Left ventricle myocardium superior (tissue), 1 donor: ENCODE data around the gene CDK5. TPM values are rescaled to one million over a fixed set of nuclear protein-coding genes. Genes with fewer than 3 reads are reported as not detected.
"Not testable (repeated sequence)": the region's sequence is repeated elsewhere in the genome, so short reads cannot be mapped to it uniquely, and the experiment has no call there.

Source experiments
- ATAC-seq: fragments of 200-7000 bp; cut with Tn5 transposase; one replicate; pipeline ENCODE4 v1.9.1; 2020; ENCODE audit warnings: mild to moderate bottlenecking, moderate library complexity
- DNase-seq: peaks from one replicate; pipeline ENCODE4 v3.0.0-alpha.2; 2020
- intact Hi-C: fragments of 100-400 bp; cut with micrococcal nuclease; formaldehyde crosslinking; loops from one replicate; pipeline ENCODE4 v1.11.0; 2022
- total RNA-seq: library from RNA; stranded (reverse); fragmentation: NEBNext Ultra II Directional; extraction: Animal tissue kit (Norgen Biotek cat#: 25700); gene quantifications from one replicate; pipeline ENCODE4 v1.2.1, GENCODE V29; 2021
- donor health status: DM: no; HTN: yes; CAD: no; lungs with severe emphysema.

Gene CDK5
- total RNA-seq, 1 donor from 2014 or later: 8.1 TPM

GRCh38 chr7:151011616-151012015, 46.1 kb downstream of the CDK5 start:
- ATAC-seq, DNase-seq, intact Hi-C loops: not testable (repeated sequence)

GRCh38 chr7:151011097-151011409, 46.6 kb downstream of the CDK5 start:
- intact Hi-C loops: no loop called here
- DNase-seq: no peak
- no peak for ATAC-seq

GRCh38 chr7:151010307-151011096, 47.2 kb downstream of the CDK5 start:
- intact Hi-C loops: no loop called here
- ATAC-seq (no peak), DNase-seq (no peak)

- no peak for DNase-seq
- intact Hi-C loops: no loop called here
- ATAC-seq: no peak
These were observed 47.7 kb downstream of the CDK5 start for GRCh38 chr7:151010037-151010306.

- ATAC-seq (no peak), DNase-seq (no peak)
- intact Hi-C loops: no loop called here
These were observed 48.2 kb downstream of the CDK5 start for GRCh38 chr7:151009327-151010036.

- ATAC-seq (peak; percentile 73), DNase-seq (peak; percentile 85)
- intact Hi-C loops: no loop called here
These were observed 49.0 kb downstream of the CDK5 start for GRCh38 chr7:151008511-151009323.

- peak; percentile 47 for ATAC-seq
- no peak for DNase-seq
- intact Hi-C loops: no loop called here
These were observed 49.6 kb downstream of the CDK5 start for GRCh38 chr7:151008143-151008510.

- intact Hi-C loops: no loop called here
- DNase-seq (peak; percentile 53), ATAC-seq (peak; percentile 51)
These were observed 50.2 kb downstream of the CDK5 start for GRCh38 chr7:151007469-151007898.

- DNase-seq: no peak
- no peak for ATAC-seq
- intact Hi-C loops: no loop called here
These were observed 51.0 kb downstream of the CDK5 start for GRCh38 chr7:151006590-151007300.

- intact Hi-C loops: no loop called here
- DNase-seq (no peak), ATAC-seq (no peak)
These were observed 52.1 kb downstream of the CDK5 start for GRCh38 chr7:151005566-151005965.

Other genes starting within 250 kb of the CDK5 start
- 0.17 TPM for gene AOC1, start 205.4 kb downstream of the CDK5 start, total RNA-seq
- 107 TPM for gene KCNH2, start 79.6 kb downstream of the CDK5 start, total RNA-seq
- gene NOS3, start 66.9 kb downstream of the CDK5 start, total RNA-seq: 10.9 TPM
- gene ATG9B, start 33.4 kb downstream of the CDK5 start, total RNA-seq: not detected
- gene ABCB8, start 29.4 kb downstream of the CDK5 start, total RNA-seq: 29.7 TPM
- 8.6 TPM for gene ASIC3, start 9.4 kb downstream of the CDK5 start, total RNA-seq
- 64.1 TPM for gene SLC4A2, start 1.7 kb upstream of the CDK5 start, total RNA-seq
- gene FASTK, start 22.9 kb upstream of the CDK5 start, total RNA-seq: 79.4 TPM
- gene TMUB1, start 25.6 kb upstream of the CDK5 start, total RNA-seq: 38.7 TPM
- gene AGAP3, start 28.6 kb upstream of the CDK5 start, total RNA-seq: 69.7 TPM
- gene GBX1, start 109.8 kb upstream of the CDK5 start, total RNA-seq: 1.5 TPM
- 46.1 TPM for gene ASB10, start 129.4 kb upstream of the CDK5 start, total RNA-seq
- gene H2BK1, start 152.6 kb upstream of the CDK5 start, total RNA-seq: not detected
- gene ABCF2, start 169.3 kb upstream of the CDK5 start, total RNA-seq: 27.6 TPM
- gene CHPF2, start 174.6 kb upstream of the CDK5 start, total RNA-seq: 12.1 TPM
- 132 TPM for gene SMARCD3, start 190.8 kb upstream of the CDK5 start, total RNA-seq